NCI-H82 treated with DMSO at 0.1 percent for 48 hours (cell line): ENCODE results near the gene PARD6G.

Experiments
- DNase-seq: peaks from one replicate; lab custom pipeline; 2025; ENCODE audit not compliant: unreplicated experiment; lab: John Stamatoyannopoulos, UW

The PARD6G gene

DNA sequence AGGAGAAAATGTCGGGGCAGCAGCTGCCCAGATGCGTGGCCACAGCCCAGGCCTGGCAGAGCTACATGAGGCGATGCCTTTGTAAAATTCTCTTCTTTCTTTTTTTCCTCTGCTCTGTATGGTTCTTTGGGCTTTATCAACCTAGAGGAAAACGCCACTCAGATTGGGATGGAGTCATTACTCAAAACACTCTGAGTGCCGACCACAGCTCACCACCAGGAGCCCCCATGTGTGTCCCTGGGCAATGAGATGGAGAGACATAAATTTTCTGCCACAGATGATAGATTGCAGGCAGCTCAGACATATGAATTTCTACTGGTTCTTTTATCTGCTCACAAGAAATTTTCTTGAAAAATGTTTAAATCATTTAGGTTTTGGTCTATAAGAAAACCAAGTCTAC is 56.0 kb downstream of the PARD6G start:
- DNase-seq: no peak

DNA sequence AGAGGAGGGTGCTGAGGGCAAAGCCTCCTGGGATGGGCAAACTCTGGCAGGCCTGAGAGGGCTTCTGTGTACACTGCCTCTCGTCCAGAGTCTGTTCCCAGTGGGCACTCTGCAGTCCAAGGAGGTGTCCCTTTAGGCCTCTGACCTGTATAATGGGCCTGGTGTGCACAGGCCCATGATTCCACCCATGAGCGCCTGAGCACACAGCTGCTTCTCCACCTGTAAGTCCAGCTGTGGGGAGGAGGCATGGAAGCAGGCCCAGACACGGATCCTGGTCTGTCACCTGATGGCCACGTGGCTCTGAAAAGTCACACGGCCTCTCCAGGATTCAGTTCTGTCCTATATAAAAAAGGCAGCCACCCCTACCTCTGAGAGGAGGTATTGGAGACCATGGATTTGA is 57.0 kb downstream of the PARD6G start:
- DNase-seq: no peak

DNA sequence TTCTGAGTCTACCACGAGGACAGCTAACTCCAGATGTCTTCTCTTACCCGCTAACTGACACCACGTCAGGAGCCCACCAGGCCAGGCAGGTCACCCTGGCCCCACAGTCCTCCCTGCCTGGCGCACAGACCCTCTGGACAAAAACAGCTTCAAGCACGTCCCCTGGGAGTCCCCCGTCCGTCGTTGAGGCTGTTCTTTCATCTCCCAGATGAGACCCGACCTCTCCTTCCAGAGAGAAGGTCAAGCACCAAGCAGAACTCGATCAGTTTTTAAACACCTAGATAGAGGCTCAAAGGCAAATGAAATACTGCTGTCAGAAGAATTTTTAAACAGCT is 57.8 kb downstream of the PARD6G start:
- no peak for DNase-seq

DNA sequence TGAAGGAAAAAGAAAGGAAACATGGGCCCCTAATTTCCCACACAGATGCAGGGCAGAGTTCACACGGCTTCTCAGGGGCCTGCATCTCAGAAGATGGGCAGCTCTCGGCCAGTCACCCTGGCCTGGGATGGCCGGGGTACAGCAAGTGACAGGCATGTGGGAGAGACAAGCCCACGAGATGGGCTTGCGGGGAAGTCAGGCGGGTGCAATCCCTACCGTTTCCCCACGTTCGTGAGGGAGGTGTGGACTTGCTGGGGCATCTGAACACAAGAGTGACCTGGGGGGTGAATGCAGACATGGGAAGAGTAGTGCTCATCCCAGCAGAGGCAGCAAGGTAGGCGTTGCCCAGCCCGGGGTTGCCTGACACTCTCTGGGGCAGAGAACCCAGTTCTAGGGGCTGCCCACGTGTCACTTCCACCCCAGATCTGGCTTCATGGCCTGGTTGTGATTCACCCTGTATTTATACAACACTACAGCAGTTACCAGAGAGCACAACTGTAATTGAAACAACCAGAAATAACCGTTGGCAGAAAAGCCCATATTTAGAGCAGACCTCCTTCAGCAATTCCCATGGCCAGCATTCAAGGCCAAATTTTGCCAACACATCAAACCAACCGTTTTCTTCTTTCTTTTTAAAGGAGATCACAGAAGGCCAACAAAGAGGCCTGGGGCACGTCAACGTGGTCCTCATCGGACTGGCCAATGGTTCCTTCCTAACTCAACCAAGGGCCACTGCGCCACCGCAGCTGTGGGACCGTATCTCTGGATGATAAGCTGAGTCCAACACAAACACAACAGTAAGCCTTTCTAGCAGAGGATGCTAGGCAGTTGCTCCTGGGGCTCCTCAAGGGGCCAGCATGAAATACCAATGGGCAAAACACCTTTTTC is 58.4 kb downstream of the PARD6G start:
- DNase-seq: no peak

DNA sequence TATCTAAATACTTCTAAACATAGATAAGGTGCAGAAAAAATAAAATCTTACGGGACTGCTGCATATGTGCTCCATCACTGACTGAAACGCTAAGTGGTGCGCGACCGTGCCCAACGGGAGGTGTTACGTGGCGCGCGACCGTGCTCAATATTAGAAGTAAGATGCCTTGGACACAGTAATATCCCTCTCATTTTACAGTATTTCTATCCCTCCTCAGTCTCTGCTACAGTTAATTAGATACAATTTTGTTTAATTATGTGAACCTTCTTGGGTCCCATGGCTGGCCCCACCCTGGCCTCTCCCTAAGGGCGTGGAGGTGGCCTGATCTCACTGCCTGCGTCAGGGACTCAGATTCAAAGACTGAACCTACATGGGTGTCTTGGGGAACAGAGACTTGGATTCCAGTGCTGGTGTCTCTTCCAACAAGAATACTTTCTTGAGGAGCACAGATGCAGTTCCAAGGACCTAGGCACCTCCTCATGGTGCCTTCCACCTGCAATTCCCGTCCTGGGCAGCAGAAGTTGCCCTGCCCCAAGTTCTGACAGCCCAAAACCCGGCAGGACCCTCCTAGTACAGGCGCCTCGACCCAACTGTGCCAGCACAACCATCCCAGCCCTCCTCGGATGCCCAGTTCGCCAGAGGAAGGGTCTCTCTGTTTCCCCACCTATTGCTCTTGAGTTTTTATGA is 59.2 kb downstream of the PARD6G start:
- no peak for DNase-seq

DNA sequence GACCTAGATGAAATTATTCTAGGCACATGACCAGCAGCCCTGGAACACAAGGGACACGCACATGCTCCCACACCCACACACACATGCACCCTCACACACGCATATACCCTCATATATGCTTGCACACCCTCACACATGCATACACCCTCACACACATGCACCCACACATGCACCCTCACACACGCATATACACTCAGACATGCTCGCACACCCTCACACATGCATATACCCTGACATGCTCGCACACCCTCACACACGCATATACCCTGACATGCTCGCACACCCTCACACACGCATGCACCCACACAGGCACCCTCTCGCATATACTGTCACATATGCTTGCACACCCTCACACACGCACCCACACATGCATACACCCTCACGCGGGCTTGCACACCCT is 61.8 kb downstream of the PARD6G start:
- DNase-seq: no peak

DNA sequence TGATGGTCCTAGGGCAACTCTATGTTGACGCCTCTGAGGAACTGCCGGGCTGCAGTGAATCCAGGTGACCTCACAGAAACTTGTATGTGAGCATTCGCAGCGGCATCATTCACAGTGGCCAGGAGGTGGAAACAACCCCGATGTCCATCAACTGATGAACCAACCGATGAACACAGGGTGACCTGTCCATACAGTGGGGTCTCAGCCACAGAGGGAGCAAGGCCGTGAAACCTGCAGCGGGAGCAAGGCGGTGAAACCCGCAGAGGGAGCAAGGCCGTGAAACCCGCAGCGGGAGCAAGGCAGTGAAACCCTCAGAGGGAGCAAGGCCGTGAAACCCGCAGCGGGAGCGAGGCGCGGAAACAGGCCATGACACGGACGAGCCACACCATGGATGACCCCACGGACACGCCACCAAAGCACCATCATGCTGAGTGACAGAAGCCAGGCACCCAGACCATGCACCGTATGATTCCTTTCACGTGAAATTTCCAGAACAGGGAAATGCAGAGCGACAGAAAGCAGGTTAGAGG is 63.0 kb downstream of the PARD6G start:
- no peak for DNase-seq

DNA sequence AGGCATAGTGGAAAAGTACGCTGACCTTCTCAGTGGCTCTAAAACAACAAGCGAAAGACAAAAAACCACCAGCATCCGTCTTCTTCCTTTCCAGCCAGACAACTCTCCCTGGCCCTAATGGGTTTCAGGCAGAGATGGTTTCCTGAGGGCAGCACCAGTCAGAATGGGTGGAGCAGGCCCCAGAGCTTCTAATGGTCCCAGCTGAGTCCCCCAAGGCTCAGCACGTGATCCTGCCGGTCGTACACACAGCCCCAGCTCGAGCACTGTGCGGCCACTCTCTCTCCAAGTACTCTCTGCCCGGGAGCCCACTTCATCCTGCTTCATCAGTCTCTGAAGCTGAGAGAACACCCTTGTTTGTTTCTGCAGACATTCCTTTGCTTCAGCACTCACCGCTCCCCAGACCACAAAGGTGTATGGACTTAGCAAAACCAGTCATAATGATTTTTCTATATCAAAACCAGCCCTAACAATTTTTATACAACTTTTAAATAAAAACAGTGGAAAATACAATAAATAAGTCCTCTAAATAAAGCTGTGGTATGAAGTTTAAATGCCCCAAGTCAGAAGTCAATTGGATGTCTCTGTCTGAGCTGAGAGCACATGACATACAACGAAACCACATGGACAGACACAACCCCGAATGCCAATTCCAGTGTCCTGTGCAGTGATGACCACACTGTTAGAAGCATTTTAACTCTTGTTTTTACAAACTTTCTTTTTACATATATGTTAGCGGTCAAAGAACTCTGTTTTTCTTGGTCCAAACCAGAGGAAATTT is 63.9 kb downstream of the PARD6G start:
- DNase-seq: no peak

DNA sequence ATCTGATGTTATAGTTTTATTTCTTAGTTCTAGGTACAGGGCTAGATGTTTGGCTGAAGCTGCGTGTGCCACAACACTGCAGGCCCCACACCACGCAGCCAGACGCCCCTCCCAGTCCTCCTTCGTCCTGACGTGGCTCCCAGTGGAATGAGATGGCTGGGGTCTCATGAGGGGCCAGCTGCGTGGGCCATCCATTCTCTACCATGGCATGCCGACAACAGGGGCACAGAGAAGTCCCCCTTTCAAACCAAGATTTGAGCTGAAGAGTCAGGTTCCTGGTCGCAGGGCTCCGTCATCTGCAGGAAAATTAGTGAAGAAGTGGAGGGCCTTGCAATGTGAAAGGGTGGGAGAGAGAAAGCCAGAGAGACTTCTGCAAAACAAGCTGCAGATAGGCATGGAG is 64.5 kb downstream of the PARD6G start:
- no peak for DNase-seq

DNA sequence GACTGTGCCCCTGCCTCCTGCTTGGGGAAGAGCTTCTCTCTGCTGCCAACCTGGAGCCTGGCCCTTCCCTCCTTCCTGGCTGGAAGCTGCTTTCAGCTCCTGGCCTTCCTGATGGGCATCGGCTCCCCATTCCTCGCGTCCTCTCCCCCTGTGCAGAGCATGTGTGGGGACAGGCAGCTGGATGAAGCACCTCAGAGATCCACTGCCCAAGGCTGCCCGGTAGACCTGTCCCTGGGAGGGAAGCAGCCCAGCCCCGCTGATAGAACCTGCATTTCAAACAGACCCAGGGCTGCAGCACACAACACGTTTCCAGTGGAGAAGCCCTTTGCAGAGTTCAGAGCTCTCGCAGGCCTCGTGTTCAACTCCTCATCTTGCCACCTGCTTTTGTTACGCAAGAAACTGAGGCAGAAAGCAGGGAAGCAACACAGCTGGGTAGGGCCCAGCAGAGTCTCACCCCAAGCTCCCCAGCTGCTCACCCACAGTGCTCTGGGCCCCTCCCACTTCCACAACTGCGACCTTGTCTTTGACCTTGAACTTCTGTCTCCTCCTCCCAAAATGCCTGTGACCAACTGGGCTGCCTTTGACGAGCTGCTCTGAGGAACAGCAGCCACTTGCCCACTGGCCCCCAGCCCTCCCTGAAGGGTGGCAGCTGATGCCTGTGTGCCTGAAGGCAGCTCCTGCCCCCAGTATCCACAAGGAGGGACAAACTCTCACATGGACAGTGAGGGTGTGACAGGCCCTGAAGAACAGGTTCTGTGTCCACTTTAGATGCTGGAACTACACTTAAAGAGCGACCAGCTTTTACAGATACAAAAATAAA is 65.5 kb downstream of the PARD6G start:
- no peak for DNase-seq

DNA sequence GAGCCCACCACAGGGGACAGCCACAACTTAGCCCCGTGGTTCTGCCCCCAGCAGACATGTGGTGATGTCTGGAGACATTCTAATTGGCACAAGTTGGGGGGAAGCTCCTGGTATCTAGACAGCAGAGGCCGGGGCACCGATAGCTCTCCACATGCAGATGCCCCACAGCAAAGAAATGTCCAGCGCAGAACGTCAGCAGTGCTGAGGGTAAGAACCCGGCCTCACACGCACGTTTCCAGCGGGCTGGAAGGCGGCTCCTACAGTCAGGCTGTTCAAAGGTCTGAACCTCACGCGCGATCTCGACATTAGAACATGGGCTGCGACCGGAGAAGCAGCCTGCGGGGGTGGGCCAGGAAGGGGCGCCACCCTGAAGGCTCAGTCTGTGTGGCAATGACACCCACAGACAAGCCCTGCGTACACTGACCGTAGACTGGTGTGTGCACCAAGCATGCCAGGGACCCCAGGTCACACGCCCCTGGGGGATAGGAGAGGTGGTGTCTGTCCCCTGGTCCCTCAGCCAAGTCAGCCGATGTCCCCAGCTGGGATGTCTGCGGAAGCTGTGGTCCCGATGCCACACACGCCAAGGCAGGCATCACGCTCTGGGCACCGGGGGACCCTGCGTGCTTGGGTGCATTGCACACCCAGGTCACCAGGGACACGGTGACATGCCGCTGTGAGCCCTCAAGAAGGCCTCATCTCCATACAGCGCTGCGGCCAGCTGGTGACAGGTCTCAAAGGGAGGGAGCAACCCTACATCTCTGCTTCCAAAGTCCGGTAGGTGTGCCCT is 66.3 kb downstream of the PARD6G start:
- no peak for DNase-seq

DNA sequence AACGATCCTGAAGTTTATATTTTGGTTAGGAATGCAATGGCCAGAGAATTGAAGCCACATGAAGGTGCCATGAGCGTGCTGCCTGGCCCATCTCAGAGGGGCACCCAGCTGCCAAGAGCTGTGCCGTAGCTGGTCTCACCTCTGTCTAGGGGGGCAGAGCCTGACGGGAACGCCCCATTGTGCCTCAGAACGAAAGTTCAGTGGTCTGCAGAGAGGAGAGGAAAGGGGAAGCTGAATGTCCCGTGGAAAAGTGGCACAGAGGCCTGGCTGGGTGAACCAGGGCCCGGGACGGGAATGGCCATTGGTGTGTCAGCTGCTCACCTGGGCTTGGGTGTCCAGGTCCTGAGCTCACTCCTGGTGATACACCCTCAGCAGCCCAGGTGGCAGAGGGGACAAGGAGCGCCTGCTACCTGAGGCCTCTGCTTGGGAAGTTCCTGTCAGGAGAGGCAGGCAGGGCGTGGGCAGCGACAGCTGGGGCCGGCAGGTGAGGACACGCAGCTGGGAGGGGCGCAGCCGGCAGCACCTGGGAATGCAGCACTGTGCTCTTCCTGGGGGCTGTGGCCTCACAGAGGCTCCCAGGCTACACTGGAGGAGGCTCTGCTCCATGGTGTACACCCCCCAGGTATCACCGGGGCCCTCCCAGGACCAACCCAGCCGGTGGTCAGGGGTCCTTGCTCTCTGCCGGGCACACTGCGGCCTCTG is 67.3 kb downstream of the PARD6G start:
- DNase-seq: no peak

DNA sequence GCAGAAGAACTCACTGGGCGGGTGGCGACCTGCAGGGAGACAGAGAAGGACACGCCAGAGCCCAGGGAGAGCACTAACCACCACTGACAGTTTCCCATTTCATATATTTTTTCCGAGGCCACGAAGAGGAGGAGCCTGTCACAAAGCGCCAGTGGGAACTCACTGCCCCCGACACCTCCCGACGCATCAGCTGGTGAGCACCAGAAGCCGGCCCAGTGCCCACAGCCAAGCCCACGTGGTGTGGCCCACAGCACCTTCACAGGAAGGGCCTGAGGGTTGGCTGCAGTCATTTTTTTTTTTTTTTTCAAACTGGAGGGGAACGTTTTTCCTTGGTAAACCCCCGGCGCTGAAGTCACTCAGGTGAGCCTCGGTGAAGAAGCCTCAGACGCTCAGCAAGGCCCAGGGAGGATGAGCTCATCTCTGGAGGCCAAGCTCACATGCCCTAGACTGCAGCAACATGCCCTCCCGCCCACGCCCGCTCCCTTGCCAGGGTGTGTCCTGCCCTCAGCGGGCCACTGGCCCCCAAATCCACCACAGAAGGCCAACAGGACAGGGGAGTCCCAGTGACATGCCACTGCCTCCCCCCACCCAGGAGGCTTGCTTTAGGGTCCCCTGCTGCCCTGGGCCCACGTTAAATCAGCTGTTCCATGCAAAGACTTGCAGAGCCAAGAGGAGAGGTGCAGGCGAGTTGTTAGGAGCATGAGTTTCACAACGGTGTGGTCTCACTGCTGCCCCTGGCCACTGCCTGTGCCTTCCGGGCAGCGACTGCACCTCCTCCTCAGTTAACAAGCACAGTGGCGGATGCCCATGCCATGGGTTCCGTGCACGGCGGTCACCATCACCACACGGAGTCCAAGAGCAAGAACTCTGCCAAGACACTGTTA is 68.1 kb downstream of the PARD6G start:
- no peak for DNase-seq

DNA sequence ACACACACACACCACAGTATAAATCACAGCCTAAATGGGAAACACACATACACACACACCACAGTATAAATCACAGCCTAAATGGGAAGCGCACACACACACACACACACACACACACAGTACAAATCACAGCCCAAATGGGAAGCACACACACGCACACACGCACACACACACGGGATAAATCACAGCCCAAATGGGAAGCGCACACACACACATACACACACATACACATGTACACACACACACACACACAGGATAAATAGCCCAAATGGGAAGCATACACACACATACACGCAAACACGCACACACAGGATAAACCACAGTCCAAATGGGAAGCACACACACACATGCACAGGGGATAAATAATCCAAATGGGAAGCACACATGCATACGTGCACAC is 70.2 kb downstream of the PARD6G start:
- DNase-seq: no peak

DNA sequence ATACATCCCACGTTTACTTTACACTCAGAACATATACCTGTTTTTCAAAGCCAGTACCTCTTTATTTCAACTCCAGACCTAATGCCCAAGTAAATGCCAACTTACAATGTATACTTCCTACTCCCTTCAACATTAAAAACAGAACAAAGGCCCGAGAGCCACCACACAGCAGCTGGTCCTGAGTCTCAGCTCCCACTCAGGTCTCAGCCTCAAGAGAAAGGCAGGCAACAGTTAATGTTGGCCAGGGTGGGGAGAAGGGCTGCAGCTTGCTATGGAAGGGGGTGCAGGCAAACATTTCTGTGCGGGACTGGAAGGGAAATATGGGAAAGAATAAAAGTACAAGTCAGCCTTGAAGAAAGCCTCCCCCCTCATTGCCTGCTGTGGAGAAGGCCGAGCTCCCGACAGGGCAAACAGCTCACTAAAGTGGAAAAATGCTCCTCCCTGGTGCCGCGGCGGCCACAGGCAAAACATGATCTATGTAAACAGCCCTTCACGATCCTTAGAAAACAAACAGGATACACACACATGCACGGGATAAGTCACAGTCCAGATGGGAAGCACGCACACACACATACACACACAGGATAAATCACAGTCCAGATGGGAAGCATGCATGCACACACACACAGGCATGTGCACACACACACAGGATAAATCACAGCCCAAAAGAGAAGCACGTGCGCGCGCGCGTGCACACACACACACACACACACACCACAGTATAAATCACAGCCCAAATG is 70.8 kb downstream of the PARD6G start:
- no peak for DNase-seq

DNA sequence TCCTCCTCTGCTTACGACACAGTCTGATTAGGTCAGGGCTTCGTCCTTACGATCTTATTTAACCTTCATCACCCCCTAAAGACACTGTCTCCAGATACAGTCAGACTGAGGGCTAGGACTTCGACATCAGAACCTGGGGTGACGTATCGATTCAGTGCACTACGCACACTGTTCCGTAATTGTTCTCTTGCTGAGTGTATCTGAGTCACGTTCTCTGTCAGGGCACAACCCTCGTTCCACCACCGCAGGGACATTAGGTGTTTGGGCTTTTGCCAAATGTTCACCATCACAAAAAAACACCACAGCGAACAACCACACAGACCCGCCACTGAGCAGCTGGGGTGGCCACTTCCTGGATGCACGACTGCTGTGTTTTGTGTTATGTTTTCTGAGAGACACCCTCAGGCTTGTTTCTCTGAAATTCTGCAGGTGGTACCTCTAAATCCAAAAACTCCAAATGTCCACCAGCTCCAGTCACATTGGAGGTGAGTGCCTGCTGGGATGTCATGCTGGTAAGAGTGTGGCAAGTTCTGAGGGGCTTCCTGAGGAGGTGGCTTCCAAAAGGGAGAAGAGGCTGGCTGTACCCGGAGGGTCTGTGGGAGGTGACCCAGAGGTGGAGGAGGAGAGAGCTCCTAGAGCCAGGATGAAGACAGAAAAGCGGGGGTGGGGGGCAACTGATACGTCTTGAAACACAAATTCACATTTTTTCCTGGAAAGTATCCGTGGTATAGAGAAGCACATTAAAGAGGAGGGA is 71.7 kb downstream of the PARD6G start:
- no peak for DNase-seq

DNA sequence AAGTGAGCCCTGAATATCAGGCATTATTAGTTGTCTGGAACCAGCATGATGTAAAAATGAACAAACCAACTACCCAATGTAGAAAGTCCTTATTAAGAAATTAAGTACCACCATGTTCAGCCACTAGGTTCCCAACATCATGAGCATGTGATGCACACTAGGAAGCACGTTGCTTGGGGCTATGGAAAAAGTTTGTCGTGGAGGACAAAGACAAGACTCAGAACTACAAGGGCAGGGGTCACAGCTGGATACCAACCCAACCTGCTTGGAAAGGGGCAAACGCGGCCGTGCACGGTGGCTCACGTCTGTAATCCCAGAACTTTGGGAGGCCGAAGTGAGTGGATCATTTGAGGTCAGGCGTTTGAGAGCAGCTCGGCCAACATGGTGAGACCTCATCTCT is 74.3 kb downstream of the PARD6G start:
- no peak for DNase-seq
